H1 (cell line): ENCODE measurements around the gene NAV2. TPM values are rescaled to one million over a fixed set of nuclear protein-coding genes. Genes with fewer than 3 reads are reported as not detected.

ENCODE experiments used
- polyA plus RNA-seq, 7 experiments: library from polyadenylated mRNA; depleted of rRNA in 3 of 7; stranded (reverse) in 5 of 7; unstranded in 2 of 7; fragments of >200 nt in 5 of 7; fragments of 200-250 nt in 2 of 7; gene quantifications; 1 replicate in 5 of 7; 2 replicates in 1 of 7; 4 replicates in 1 of 7; pipeline versions ENCODE4 v1.2.1 to v1.2.3, GENCODE V29; 2011 to 2013; ENCODE audit warnings: missing spikeins in 2 of 7, mixed read lengths in 2 of 7
- total RNA-seq: library from RNA; stranded (reverse); fragmentation: NEBNext Ultra II Directional; extraction: Animal tissue kit (Norgen Biotek cat#: 25700); gene quantifications from 2 replicates; pipeline ENCODE4 v1.2.1, GENCODE V29; 2021
- TF ChIP-seq, protein P1 (sequence below): IDR thresholded peaks from 2 replicates; pipeline ENCODE4 v1.6.1; 2011; ENCODE audit warnings: low read depth, mild to moderate bottlenecking, low read length; ENCODE audit not compliant: insufficient read depth

NAV2 gene
- total and polyA plus RNA-seq, 2 of the 8 experiments (the other 6 are each of a cell fraction or from before 2014, with no cell fraction given): 35.6 to 73.6 TPM

DNA sequence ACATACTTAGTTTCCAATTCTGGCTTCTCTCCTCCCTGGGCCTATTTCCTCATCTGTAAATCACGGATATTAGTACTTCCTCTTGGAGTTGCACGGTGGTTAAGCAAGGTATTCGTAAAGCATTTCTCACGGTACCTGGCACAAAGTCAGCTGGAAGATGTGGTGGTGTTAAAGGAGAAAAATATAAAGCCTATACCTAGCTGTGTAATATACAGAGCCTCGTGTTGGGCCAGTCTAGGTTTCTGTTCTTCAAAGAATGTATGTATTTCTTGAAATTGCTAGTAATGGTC is 400.5 kb downstream of the NAV2 start (continued):
- TF ChIP-seq, protein P1, sequence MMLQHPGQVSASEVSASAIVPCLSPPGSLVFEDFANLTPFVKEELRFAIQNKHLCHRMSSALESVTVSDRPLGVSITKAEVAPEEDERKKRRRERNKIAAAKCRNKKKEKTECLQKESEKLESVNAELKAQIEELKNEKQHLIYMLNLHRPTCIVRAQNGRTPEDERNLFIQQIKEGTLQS: no peak
